GM18505 (cell line): ENCODE measurements around the gene KLHDC10.
"Not testable (repeated sequence)": the region's sequence is repeated elsewhere in the genome, so short reads cannot be mapped to it uniquely, and the experiment has no call there.

ENCODE experiments used
- ATAC-seq: cut with Tn5 transposase; IDR thresholded peaks from one replicate; pipeline ENCODE4 v1.9.1; 2021; ENCODE audit not compliant: unreplicated experiment
- POLR2A ChIP-seq: IDR thresholded peaks from 4 replicates; pipeline ENCODE4 v1.6.1; 2011; ENCODE audit warnings: borderline replicate concordance; ENCODE audit not compliant: insufficient read depth, insufficient read length; ENCODE audit errors: extremely low read depth

The KLHDC10 gene

DNA sequence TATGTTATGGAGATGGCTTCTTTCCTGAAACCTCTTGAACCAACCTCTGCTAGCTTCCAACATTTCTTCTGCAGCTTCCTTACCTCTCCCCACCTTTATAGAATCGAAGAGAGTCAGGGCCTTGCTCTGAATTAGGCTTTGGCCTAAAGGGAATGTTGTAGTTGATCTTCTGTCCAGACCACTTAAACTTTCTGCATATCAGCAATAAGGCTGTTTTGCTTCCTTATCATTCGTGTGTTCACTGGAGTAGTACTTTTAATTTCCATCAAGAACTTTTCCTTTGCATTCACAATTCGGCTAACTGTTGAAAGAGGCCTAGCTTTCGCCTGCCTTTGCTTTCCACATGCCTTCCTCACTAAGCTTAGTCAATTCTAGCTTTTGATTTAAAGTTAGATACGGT lies 48.0 kb downstream of the KLHDC10 start:
- no peak for TF ChIP-seq POLR2A
- no peak for ATAC-seq

DNA sequence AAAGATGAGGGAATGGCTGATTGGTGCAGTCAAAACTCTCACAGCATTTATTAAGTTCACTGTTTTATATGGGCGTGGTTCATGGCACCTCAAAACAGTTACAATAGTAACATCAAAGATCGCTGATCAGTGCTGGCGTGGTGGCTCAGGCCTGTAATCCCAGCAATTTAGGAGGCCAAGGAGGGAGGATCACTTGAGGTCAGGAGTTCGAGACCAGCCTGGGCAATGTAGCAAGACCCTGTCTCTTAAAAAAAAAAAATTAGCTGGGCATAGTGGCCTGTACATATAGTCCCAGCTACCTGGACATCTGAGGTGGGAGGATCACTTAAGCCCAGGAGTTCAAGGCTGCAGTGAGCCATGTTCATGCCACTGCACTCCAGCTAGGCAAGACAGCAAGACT lies 48.5 kb downstream of the KLHDC10 start:
- ATAC-seq, result no peak
- TF ChIP-seq POLR2A, result no peak

DNA sequence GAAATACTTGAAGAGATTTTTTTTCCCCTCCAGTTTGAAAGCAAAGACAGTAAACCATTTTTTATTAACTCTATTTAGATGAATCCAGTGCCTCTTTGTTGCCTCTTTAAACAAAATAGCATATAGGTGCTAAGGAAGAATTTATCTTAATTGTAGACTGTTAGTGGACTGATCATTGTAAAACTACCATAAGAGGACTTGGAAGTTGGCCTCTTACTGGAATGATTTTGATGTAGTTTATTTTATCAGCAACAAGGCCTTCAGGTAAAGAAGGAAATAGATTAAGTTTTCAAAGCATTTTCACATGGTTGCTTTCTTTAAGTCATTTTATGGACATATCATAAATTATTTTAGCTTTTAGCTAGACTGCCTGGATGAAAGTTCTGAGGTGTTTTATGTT lies 53.2 kb downstream of the KLHDC10 start:
- ATAC-seq, result no peak
- no peak for TF ChIP-seq POLR2A

DNA sequence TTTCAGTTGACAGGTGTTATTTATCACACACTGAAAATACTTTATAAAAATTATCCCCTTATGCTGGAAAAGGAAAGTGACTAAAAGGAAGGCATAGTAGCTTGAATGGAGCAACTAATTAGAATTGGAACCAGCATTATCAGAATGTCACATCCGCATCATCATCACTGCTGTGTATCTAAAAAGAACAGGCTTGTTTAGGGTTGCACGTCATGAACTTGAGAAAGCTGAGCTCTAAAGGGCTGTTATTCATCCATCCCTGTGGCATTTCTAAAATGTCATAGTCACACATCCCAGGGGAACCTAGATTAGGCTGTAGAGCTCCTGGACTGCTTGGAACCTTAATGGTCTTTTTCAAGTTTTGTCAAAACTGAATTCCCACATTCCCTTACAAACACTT lies 54.4 kb downstream of the KLHDC10 start:
- no peak for TF ChIP-seq POLR2A
- ATAC-seq, result no peak

DNA sequence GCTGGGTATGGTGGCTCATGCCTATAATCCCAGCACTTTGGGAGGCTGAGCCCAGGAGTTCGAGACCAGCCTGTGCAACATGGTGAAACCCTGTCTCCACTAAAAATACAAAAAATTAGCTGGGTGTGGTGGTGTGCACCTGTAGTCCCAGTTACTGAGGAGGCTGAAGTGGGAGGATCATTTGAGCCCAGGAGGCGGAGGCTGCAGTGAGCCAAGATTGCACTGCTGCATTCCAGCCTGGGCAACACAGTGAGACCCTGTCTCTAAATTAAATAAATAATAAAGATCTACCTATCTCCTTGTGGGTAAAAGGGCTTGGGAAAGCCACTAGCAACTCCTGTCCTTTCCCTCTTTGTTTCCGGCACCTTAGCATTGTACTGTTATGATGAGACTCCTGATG lies 56.5 kb downstream of the KLHDC10 start:
- not testable (repeated sequence) for ATAC-seq

GRCh38 chr7:130127404-130127803 lies 57.1 kb downstream of the KLHDC10 start:
- ATAC-seq, result no peak
- TF ChIP-seq POLR2A, result no peak

DNA sequence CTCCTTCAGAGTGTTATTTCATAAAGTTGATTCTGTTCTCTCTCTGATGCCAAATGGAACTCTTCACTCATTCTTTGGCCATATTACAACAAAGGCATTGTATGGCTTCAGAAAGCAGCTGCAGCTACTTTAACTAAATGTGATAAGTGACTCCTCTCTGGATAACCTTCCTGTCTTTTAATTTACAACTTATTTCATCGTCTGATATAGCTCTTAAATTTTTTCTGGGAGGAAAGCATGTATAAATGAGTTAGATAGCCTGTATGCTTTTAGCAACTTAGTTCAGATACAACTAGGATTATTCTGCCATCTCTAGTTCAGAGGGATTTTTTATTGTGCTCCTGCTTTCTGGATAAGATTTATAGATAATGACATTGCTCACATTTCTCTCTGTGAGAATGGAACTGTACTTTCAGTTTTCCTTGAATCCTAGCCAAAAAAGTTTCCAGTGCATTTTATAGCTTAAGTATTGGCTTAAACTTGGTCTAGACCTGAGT lies 57.5 kb downstream of the KLHDC10 start:
- no peak for TF ChIP-seq POLR2A
- no peak for ATAC-seq

DNA sequence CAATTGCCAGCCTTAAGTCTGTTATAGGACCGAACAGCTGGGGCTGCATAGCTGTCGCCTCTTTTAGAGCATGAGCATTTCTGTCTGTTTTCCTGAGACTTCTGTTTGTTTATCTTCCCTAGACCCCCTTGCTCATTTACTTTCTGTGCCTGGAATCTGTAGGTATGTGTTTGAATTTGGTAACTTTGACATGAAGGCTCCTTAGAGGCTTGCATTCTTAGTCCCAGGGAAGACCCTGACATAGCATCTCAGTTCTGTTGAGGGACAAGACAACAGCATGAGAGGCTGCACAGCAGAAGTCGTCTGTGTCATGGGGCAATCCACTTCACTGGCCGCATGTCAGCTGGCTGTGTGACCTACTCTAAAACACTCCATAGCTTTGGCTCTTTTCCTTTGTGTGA lies 58.7 kb downstream of the KLHDC10 start:
- no peak for ATAC-seq
- TF ChIP-seq POLR2A, result no peak

GRCh38 chr7:130131191-130131834 lies 61.0 kb downstream of the KLHDC10 start:
- TF ChIP-seq POLR2A, result no peak
- ATAC-seq, result no peak

DNA sequence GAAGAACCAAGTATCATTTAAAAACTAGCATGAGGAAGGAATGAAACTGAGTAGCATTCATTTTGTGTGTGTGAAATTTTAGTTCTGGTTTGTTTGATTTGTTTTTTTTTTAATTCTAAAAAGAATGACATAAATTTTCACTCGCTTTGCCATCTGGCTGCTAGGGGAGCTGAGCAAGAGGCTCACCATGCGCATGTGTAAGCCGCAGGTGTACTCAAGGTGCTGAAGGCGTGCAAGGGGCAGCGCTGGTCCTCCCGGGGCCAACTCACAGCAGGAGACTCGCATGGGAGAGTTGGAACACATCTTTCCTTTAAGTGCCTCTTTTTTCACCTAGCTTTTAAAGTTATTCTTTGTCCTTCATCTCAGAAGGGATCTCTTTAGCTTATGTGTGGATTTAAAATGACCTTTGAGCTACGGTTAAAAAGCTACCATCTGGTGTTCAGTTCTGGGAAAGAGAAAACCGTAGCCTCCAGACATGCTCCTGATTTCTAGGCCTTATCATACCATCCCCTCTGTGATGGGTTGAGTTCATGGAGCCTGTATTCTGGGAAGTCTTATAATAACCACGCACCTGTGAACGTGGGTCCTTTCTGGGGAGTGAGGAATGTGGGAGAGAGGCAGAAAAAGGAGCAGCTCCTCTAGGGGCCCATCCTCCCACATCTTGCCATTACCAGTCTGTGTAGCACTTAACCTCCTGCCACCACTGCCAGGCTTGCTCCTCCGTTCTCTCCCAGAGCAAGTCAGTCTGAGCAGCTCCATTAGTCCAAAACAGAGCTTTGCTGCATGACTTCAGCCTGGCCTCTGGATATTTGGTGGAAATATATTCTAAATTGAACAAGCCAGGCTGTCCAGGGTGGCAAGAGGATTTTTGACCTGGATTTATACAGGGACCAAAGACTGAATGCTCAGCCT lies 61.9 kb downstream of the KLHDC10 start:
- no peak for TF ChIP-seq POLR2A
- no peak for ATAC-seq

- TF ChIP-seq POLR2A, result no peak
- ATAC-seq, result no peak
These were observed 62.9 kb downstream of the KLHDC10 start for GRCh38 chr7:130133029-130133782.

- no peak for TF ChIP-seq POLR2A
- no peak for ATAC-seq
These were observed 63.8 kb downstream of the KLHDC10 start for GRCh38 chr7:130134106-130134636.

DNA sequence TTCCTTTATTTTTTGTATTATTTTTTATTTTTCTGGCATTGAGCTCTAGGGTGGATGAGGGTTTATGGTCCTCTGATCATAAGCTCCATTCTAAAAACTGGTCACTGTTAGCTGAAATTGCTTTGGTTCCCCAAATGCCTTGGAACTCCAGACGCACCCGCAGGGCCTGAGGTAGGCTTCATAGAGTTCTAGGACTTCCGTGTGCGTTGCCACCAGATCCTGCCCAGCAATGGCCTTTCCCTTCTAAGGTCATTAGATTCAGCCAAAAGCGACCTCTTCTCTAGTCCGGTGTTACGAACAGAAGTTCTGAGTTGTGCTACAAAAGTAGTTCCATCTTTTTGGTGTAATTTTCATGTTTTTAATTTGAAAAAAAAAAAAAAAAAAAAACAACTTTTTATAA lies 64.4 kb downstream of the KLHDC10 start:
- no peak for TF ChIP-seq POLR2A
- no peak for ATAC-seq
